ENCODE results near the gene TXNDC2.

Gene TXNDC2

DNA sequence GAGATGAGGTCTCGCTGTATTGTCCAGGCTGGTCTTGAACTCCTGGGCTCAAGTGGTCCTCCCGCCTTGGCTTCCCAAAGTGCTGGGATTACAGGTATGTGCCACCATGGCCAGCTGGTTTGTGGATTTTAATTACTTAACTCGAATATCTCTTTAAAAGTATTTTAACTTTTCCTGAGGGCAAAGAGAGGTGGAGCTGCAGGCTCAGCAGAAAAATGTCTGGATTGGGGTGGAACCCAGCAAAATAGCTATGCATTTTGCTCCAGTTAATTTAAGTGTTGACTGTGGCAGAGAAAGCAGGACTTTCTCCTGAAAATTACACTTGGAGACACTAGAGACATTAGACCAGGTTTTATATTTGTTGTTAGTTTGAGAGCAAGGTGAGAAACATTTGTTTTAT lies 35.5 kb upstream of the TXNDC2 start:
- H3K4ac ChIP-seq (ENCODE audit: low read depth, low read length) = no peak overlapping the region
- H3K27ac ChIP-seq (ENCODE audit: low read depth, low read length) = no peak overlapping the region
- H3K4me3 ChIP-seq (ENCODE audit: low read length) = no peak overlapping the region
- H3K9ac ChIP-seq (ENCODE audit: low read length) = no peak overlapping the region
- H2BK15ac ChIP-seq (replicated peaks; ENCODE audit: low read depth) = no peak overlapping the region
- no peaks in the 10 kb centered on the region for H3K4me1 ChIP-seq (ENCODE audit: control insufficient read depth, low read depth, low read length)
- no peaks in the 10 kb centered on the region for H3K79me1 ChIP-seq (ENCODE audit: low read length)
- no peak overlapping the region for H3K4me2 ChIP-seq (ENCODE audit: low read length)
- H2AK5ac ChIP-seq (ENCODE audit: low read length) = no peak overlapping the region
- no peaks in the 10 kb centered on the region for H3K27me3 ChIP-seq (ENCODE audit: insufficient read depth, low read length, poor library complexity)
- WGBS (ENCODE audit: extremely low coverage, insufficient coverage, low lambda C conversion rate) = no CpG with 5 or more reads among the region's 3 CpGs
- no peak overlapping the region for H3K18ac ChIP-seq (ENCODE audit: low read length)
- no peaks in the 10 kb centered on the region for H3K79me2 ChIP-seq (ENCODE audit: control insufficient read depth, insufficient read depth, low read length)
- no peak overlapping the region for H3K56ac ChIP-seq (ENCODE audit: low read length)
- H2BK5ac ChIP-seq (ENCODE audit: low read length) = no peak overlapping the region
- H4K8ac ChIP-seq (ENCODE audit: low read depth, low read length) = no peak overlapping the region
- no peak overlapping the region for H4K5ac ChIP-seq (ENCODE audit: low read length)
- H3K23ac ChIP-seq (ENCODE audit: low read length) = no peak overlapping the region
- DNase-seq = no peak
- H3K36me3 ChIP-seq (ENCODE audit: control insufficient read depth, insufficient read depth, low read length) = no peaks in the 10 kb centered on the region
- no peak overlapping the region for H2BK120ac ChIP-seq (ENCODE audit: low read depth, low read length)

DNA sequence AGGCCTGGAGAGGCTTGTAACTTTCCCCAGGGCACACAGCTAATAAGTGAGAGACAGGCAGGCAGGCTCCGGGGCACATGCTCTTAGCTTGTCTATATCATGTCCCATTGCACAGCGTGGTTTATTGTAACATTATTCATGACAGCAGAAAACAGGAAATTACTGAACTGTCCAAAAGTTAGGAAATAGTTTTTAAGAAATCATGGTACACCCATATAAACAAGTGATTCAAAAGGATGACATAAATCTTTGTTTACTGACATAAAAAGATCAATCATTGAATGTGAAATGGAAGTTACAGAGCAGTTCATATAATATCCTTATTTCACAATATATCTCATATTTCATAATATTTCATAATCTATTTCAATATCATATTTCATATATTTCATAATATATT lies 34.3 kb upstream of the TXNDC2 start:
- H2AK5ac ChIP-seq (ENCODE audit: low read length) = no peak overlapping the region
- no peak overlapping the region for H4K8ac ChIP-seq (ENCODE audit: low read depth, low read length)
- H3K4me1 ChIP-seq (ENCODE audit: control insufficient read depth, low read depth, low read length) = no peaks in the 10 kb centered on the region
- no peak overlapping the region for H3K18ac ChIP-seq (ENCODE audit: low read length)
- H3K79me1 ChIP-seq (ENCODE audit: low read length) = no peaks in the 10 kb centered on the region
- H3K4me2 ChIP-seq (ENCODE audit: low read length) = no peak overlapping the region
- H3K23ac ChIP-seq (ENCODE audit: low read length) = no peak overlapping the region
- no peak overlapping the region for H3K4ac ChIP-seq (ENCODE audit: low read depth, low read length)
- H2BK120ac ChIP-seq (ENCODE audit: low read depth, low read length) = no peak overlapping the region
- DNase-seq = no peak
- no peak overlapping the region for H3K9ac ChIP-seq (ENCODE audit: low read length)
- H2BK5ac ChIP-seq (ENCODE audit: low read length) = no peak overlapping the region
- no peaks in the 10 kb centered on the region for H3K79me2 ChIP-seq (ENCODE audit: control insufficient read depth, insufficient read depth, low read length)
- H3K36me3 ChIP-seq (ENCODE audit: control insufficient read depth, insufficient read depth, low read length) = no peaks in the 10 kb centered on the region
- WGBS (ENCODE audit: extremely low coverage, insufficient coverage, low lambda C conversion rate) = no CpG with 5 or more reads among the region's 2 CpGs
- no peak overlapping the region for H4K5ac ChIP-seq (ENCODE audit: low read length)
- no peaks in the 10 kb centered on the region for H3K27me3 ChIP-seq (ENCODE audit: insufficient read depth, low read length, poor library complexity)
- no peak overlapping the region for H3K27ac ChIP-seq (ENCODE audit: low read depth, low read length)
- H3K4me3 ChIP-seq (ENCODE audit: low read length) = no peak overlapping the region
- H3K56ac ChIP-seq (ENCODE audit: low read length) = no peak overlapping the region
- H2BK15ac ChIP-seq (replicated peaks; ENCODE audit: low read depth) = no peak overlapping the region

DNA sequence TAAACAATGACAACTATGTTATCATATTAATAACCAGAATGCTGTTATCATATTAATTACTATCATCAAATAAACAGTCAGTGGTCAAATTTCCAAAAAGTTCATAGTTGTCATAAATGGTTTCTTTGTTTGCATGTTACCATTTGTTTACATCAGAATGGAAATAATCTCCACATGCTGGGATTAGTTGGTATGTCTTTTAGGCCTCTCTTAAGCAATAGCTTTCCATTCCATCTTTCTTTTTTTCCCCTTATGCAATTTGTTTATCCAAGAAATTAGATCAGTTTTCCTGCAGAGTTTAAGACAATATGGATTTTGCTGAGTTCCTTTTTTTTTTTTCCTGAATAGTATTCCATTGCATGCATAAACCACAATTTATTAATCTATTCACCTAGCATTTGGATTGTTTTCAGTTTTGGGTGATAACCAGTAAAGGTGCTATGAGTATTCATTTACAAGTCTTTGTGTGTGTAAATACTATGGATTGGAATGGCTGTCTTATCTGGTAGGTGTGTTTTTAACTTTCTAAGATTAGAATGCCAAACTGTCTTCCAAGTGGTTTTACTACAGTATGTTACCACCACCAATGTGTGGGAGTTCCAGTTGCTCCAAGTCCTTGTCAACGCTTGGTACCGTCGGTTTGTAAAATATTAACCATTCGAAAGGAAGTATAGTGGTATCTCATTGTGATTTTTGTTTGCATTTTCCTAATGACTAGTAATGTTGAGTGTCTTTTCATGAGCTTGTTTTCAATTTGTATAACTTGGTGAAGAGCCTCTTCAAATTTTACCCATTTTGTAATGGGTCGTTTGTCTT lies 33.3 kb upstream of the TXNDC2 start:
- H3K4me3 ChIP-seq (ENCODE audit: low read length) = no peak overlapping the region
- H2BK120ac ChIP-seq (ENCODE audit: low read depth, low read length) = no peak overlapping the region
- DNase-seq = no peak
- no peak overlapping the region for H3K23ac ChIP-seq (ENCODE audit: low read length)
- H3K56ac ChIP-seq (ENCODE audit: low read length) = no peak overlapping the region
- no peak overlapping the region for H2BK5ac ChIP-seq (ENCODE audit: low read length)
- H2BK15ac ChIP-seq (replicated peaks; ENCODE audit: low read depth) = no peak overlapping the region
- H3K79me2 ChIP-seq (ENCODE audit: control insufficient read depth, insufficient read depth, low read length) = no peaks in the 10 kb centered on the region
- no peak overlapping the region for H3K4me2 ChIP-seq (ENCODE audit: low read length)
- H4K8ac ChIP-seq (ENCODE audit: low read depth, low read length) = no peak overlapping the region
- no peak overlapping the region for H3K9ac ChIP-seq (ENCODE audit: low read length)
- no peak overlapping the region for H3K27ac ChIP-seq (ENCODE audit: low read depth, low read length)
- H4K5ac ChIP-seq (ENCODE audit: low read length) = no peak overlapping the region
- H3K27me3 ChIP-seq (ENCODE audit: insufficient read depth, low read length, poor library complexity) = no peaks in the 10 kb centered on the region
- H3K36me3 ChIP-seq (ENCODE audit: control insufficient read depth, insufficient read depth, low read length) = no peaks in the 10 kb centered on the region
- no peaks in the 10 kb centered on the region for H3K79me1 ChIP-seq (ENCODE audit: low read length)
- no CpG with 5 or more reads among the region's 5 CpGs for WGBS (ENCODE audit: extremely low coverage, insufficient coverage, low lambda C conversion rate)
- H3K4me1 ChIP-seq (ENCODE audit: control insufficient read depth, low read depth, low read length) = no peaks in the 10 kb centered on the region
- no peak overlapping the region for H2AK5ac ChIP-seq (ENCODE audit: low read length)
- H3K18ac ChIP-seq (ENCODE audit: low read length) = no peak overlapping the region
- H3K4ac ChIP-seq (ENCODE audit: low read depth, low read length) = no peak overlapping the region

DNA sequence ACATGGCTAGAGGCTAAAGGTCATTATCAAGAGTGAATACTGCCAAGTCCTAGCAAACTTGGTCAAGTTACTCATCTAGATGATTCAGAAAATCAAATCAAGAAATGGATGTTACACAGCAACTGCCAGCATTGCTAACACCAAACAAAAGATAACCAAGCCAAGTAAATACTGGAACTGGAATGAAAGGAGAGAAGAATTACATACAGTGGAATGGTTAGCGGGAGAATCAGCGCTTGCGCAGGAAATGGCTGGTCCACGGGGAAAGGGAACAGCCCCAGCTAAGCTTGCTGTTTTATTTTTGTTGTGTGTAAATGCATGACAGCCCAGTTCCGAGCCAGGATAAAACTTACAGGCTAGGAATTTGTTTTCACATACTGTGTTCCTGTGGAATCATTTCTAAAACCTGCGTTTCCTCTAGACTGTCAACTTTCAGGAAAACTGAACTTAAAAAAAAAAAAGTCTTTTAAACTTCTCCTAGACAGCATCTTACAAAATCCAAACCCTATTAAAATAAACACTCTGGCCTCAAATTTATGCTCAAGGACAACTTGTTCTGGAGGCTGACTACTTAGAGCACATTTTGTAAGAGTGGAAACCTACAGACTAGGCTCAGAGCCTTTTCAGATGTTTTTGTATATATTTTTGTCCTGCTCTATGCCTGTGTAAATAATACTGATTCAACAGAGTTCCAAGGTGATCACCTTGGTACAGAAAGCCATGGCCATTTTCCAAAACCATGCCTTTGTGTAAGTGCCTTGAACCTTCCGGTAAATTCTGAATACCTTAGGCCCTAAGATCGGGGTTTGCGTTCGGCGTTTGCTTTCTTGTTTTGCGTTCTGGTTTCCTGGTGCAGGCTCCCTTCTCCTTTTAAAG lies 30.7 kb upstream of the TXNDC2 start:
- no peaks in the 10 kb centered on the region for H3K79me2 ChIP-seq (ENCODE audit: control insufficient read depth, insufficient read depth, low read length)
- H3K36me3 ChIP-seq (ENCODE audit: control insufficient read depth, insufficient read depth, low read length) = no peaks in the 10 kb centered on the region
- no peak overlapping the region for H2BK120ac ChIP-seq (ENCODE audit: low read depth, low read length)
- no peaks in the 10 kb centered on the region for H3K4me1 ChIP-seq (ENCODE audit: control insufficient read depth, low read depth, low read length)
- H3K56ac ChIP-seq (ENCODE audit: low read length) = no peak overlapping the region
- DNase-seq = no peak
- no peak overlapping the region for H2BK15ac ChIP-seq (replicated peaks; ENCODE audit: low read depth)
- H4K5ac ChIP-seq (ENCODE audit: low read length) = no peak overlapping the region
- H3K18ac ChIP-seq (ENCODE audit: low read length) = no peak overlapping the region
- no peaks in the 10 kb centered on the region for H3K79me1 ChIP-seq (ENCODE audit: low read length)
- no peak overlapping the region for H2BK5ac ChIP-seq (ENCODE audit: low read length)
- H3K27me3 ChIP-seq (ENCODE audit: insufficient read depth, low read length, poor library complexity) = no peaks in the 10 kb centered on the region
- no peak overlapping the region for H3K4me2 ChIP-seq (ENCODE audit: low read length)
- H2AK5ac ChIP-seq (ENCODE audit: low read length) = no peak overlapping the region
- no peak overlapping the region for H4K8ac ChIP-seq (ENCODE audit: low read depth, low read length)
- no peak overlapping the region for H3K23ac ChIP-seq (ENCODE audit: low read length)
- no peak overlapping the region for H3K4ac ChIP-seq (ENCODE audit: low read depth, low read length)
- H3K9ac ChIP-seq (ENCODE audit: low read length) = no peak overlapping the region
- no CpG with 5 or more reads among the region's 12 CpGs for WGBS (ENCODE audit: extremely low coverage, insufficient coverage, low lambda C conversion rate)
- no peak overlapping the region for H3K4me3 ChIP-seq (ENCODE audit: low read length)
- H3K27ac ChIP-seq (ENCODE audit: low read depth, low read length) = no peak overlapping the region

DNA sequence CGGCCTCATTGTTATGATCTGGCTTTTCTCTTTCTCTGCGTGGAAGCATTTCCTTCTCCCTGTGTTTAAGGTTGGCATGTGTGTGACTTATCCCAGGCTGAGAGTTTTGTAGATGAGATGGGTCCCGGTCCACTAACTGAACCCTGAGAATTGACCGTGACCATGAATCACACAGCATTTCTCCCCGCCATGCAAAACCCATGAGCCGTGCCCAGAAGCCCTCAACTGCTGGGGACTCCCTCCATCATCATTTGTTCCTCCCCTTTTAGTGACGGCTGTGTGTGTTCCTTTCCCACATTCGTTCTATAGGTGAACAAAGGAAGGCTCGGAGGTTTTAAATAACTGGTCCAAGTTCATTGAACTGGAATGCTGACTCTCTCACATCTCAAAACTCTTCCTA lies 30.1 kb upstream of the TXNDC2 start:
- no peak overlapping the region for H3K4me2 ChIP-seq (ENCODE audit: low read length)
- H2AK5ac ChIP-seq (ENCODE audit: low read length) = no peak overlapping the region
- no peak overlapping the region for H3K4me3 ChIP-seq (ENCODE audit: low read length)
- no peak overlapping the region for H3K9ac ChIP-seq (ENCODE audit: low read length)
- no peaks in the 10 kb centered on the region for H3K27me3 ChIP-seq (ENCODE audit: insufficient read depth, low read length, poor library complexity)
- H3K79me1 ChIP-seq (ENCODE audit: low read length) = no peaks in the 10 kb centered on the region
- H3K36me3 ChIP-seq (ENCODE audit: control insufficient read depth, insufficient read depth, low read length) = no peaks in the 10 kb centered on the region
- H4K8ac ChIP-seq (ENCODE audit: low read depth, low read length) = no peak overlapping the region
- no peaks in the 10 kb centered on the region for H3K79me2 ChIP-seq (ENCODE audit: control insufficient read depth, insufficient read depth, low read length)
- no peak overlapping the region for H3K4ac ChIP-seq (ENCODE audit: low read depth, low read length)
- no peak overlapping the region for H3K18ac ChIP-seq (ENCODE audit: low read length)
- WGBS (ENCODE audit: extremely low coverage, insufficient coverage, low lambda C conversion rate) = no CpG with 5 or more reads among the region's 9 CpGs
- no peak overlapping the region for H2BK5ac ChIP-seq (ENCODE audit: low read length)
- no peak overlapping the region for H4K5ac ChIP-seq (ENCODE audit: low read length)
- no peak overlapping the region for H3K56ac ChIP-seq (ENCODE audit: low read length)
- H2BK15ac ChIP-seq (replicated peaks; ENCODE audit: low read depth) = no peak overlapping the region
- H3K4me1 ChIP-seq (ENCODE audit: control insufficient read depth, low read depth, low read length) = no peaks in the 10 kb centered on the region
- H2BK120ac ChIP-seq (ENCODE audit: low read depth, low read length) = no peak overlapping the region
- no peak for DNase-seq
- no peak overlapping the region for H3K23ac ChIP-seq (ENCODE audit: low read length)
- H3K27ac ChIP-seq (ENCODE audit: low read depth, low read length) = no peak overlapping the region

All from mesendoderm (in vitro differentiated cells).